OCI-LY3 (cell line): ENCODE results near the gene LUZP2.

Experiments used
- H2AFZ ChIP-seq: fragments of 200-600, 300-600 bp; shearing (Covaris generic); 2 replicates; pipeline ENCODE4 v1.6.0; 2014; ENCODE audit warnings: antibody characterized with exemption, low read depth, low read length
- H3K27ac ChIP-seq: fragments of 200-600, 300-600 bp; sonication (generic); 2 replicates; pipeline ENCODE4 v1.5.1; 2014; ENCODE audit warnings: mild to moderate bottlenecking, low read length, moderate library complexity, mixed read lengths
- H3K27me3 ChIP-seq: fragments of 200-600, 300-600 bp; sonication (generic); 2 replicates; pipeline ENCODE4 v1.6.1; 2014; ENCODE audit warnings: low read depth, low read length, mixed read lengths
- H3K36me3 ChIP-seq: fragments of 200-600, 300-600 bp; sonication (generic); replicated peaks from 2 replicates; pipeline ENCODE3; 2014; ENCODE audit warnings: low read depth, low read length, mixed read lengths
- H3K4me1 ChIP-seq: fragments of 300-600, 200-600 bp; sonication (generic); 2 replicates; pipeline ENCODE4 v1.6.1; 2014; ENCODE audit warnings: low read length, mixed read lengths
- H3K4me2 ChIP-seq: fragments of 200-600, 300-600 bp; sonication (generic); 2 replicates; pipeline ENCODE4 v1.6.1; 2014; ENCODE audit warnings: low read length, mixed read lengths
- H3K4me3 ChIP-seq: fragments of 300-600, 200-600 bp; sonication (generic); 2 replicates; pipeline ENCODE4 v1.5.1; 2014; ENCODE audit warnings: antibody characterized with exemption, mild to moderate bottlenecking, low read length, moderate library complexity
- H3K79me2 ChIP-seq: fragments of 300-600, 200-600 bp; shearing (Covaris generic); 2 replicates; pipeline ENCODE4 v1.6.1; 2014; ENCODE audit warnings: mild to moderate bottlenecking, low read length, mixed read lengths
- H3K9ac ChIP-seq: fragments of 300-600, 200-600 bp; shearing (Covaris generic); 2 replicates; pipeline ENCODE4 v1.6.0; 2014; ENCODE audit warnings: mild to moderate bottlenecking, low read length, moderate library complexity
- H3K9me3 ChIP-seq: fragments of 200-600, 300-600 bp; shearing (Covaris generic); 2 replicates; pipeline ENCODE4 v1.6.1; 2014; ENCODE audit warnings: low read length, mixed read lengths; ENCODE audit not compliant: insufficient read depth
- H4K20me1 ChIP-seq: fragments of 200-600, 300-600 bp; sonication (generic); 2 replicates; pipeline ENCODE4 v1.6.1; 2016; ENCODE audit warnings: low read length, mixed read lengths; ENCODE audit not compliant: insufficient read depth
- CTCF ChIP-seq: fragments of 200-600, 300-600 bp; sonication (generic); IDR thresholded peaks from 2 replicates; pipeline ENCODE4 v1.5.1; 2014; ENCODE audit warnings: antibody characterized with exemption, low read length, low read depth
- EZH2phosphoT487 ChIP-seq: fragments of 200-600 bp; shearing (Covaris generic); IDR thresholded peaks from 2 replicates; pipeline ENCODE4 v1.6.1; 2018; ENCODE audit warnings: antibody characterized with exemption, mixed run types, low read depth

The LUZP2 gene

GRCh38 chr11:24932110-24933000 is 435.5 kb downstream of the LUZP2 start:
- H2AFZ ChIP-seq, result no peak overlapping the region
- no peak overlapping the region for H3K4me2 ChIP-seq
- H3K79me2 ChIP-seq, result no peaks in the 10 kb centered on the region
- TF ChIP-seq EZH2phosphoT487, result no peak
- TF ChIP-seq CTCF, result no peak
- no peak overlapping the region for H3K4me3 ChIP-seq
- no peaks in the 10 kb centered on the region for H3K9me3 ChIP-seq
- no peak overlapping the region for H3K9ac ChIP-seq
- H3K27ac ChIP-seq, result no peak overlapping the region
- H3K27me3 ChIP-seq, result no peaks in the 10 kb centered on the region
- H4K20me1 ChIP-seq, result no peaks in the 10 kb centered on the region
- H3K4me1 ChIP-seq, result no peaks in the 10 kb centered on the region
- H3K36me3 ChIP-seq, result no peaks in the 10 kb centered on the region

- no peak overlapping the region for H2AFZ ChIP-seq
- H3K9ac ChIP-seq, result no peak overlapping the region
Measured at GRCh38 chr11:24934733-24935439, 438.0 kb downstream of the LUZP2 start.

GRCh38 chr11:24944891-24945290 is 448.0 kb downstream of the LUZP2 start:
- Histone ChIP-seq H3K4me3 (no peak overlapping the region), H3K36me3 (no peaks in the 10 kb centered on the region), H3K4me1 (no peaks in the 10 kb centered on the region), H2AFZ (no peak overlapping the region), H3K4me2 (no peak overlapping the region), H3K9me3 (no peaks in the 10 kb centered on the region), H4K20me1 (no peaks in the 10 kb centered on the region), H3K9ac (no peak overlapping the region), H3K27me3 (no peaks in the 10 kb centered on the region), H3K27ac (no peak overlapping the region), H3K79me2 (no peaks in the 10 kb centered on the region)
- TF ChIP-seq EZH2phosphoT487 (no peak), CTCF (no peak)

More at GRCh38 chr11:24934733-24935439, 438.0 kb downstream of the LUZP2 start:
- H3K4me3 ChIP-seq, result no peak overlapping the region
- no peak overlapping the region for H3K27ac ChIP-seq
- no peaks in the 10 kb centered on the region for H3K79me2 ChIP-seq
- H3K9me3 ChIP-seq, result no peaks in the 10 kb centered on the region
- H3K27me3 ChIP-seq, result no peaks in the 10 kb centered on the region
- H4K20me1 ChIP-seq, result no peaks in the 10 kb centered on the region
- H3K4me1 ChIP-seq, result no peaks in the 10 kb centered on the region
- TF ChIP-seq EZH2phosphoT487, result no peak
- no peak for TF ChIP-seq CTCF
- H3K4me2 ChIP-seq, result no peak overlapping the region
- H3K36me3 ChIP-seq, result no peaks in the 10 kb centered on the region

- Histone ChIP-seq H3K36me3 (no peaks in the 10 kb centered on the region), H3K27me3 (no peaks in the 10 kb centered on the region), H4K20me1 (no peaks in the 10 kb centered on the region), H2AFZ (no peak overlapping the region), H3K79me2 (no peaks in the 10 kb centered on the region), H3K4me1 (no peaks in the 10 kb centered on the region), H3K9me3 (no peaks in the 10 kb centered on the region), H3K9ac (no peak overlapping the region), H3K4me2 (no peak overlapping the region), H3K4me3 (no peak overlapping the region), H3K27ac (no peak overlapping the region)
- TF ChIP-seq CTCF (no peak), EZH2phosphoT487 (no peak)
Measured at GRCh38 chr11:24949406-24949805, 452.6 kb downstream of the LUZP2 start.
